Spleen (tissue), 7 donors: ENCODE measurements around the gene CLRN3.

ENCODE experiments used
- CTCF ChIP-seq, 11 experiments: fragments of 200-600 bp in 7 of 11; fragments of 450-650 bp in 4 of 11; sonication (generic) in 4 of 11; IDR thresholded peaks in 8 of 11; conservative IDR thresholded peaks in 3 of 11; 1 replicate in 7 of 11; 2 replicates in 4 of 11; pipeline versions ENCODE4 v1.4.0 to v1.8.0; 2016 to 2021; ENCODE audit warnings: antibody characterized with exemption in 11 of 11, inconsistent platforms in 4 of 11, mild to moderate bottlenecking in 1 of 11
- POLR2A ChIP-seq, 3 donors: fragments of 450-650 bp; IDR thresholded peaks; one replicate each; pipeline ENCODE4 v1.5.1; 2017; ENCODE audit warnings: antibody characterized with exemption in 3 of 3, mild to moderate bottlenecking in 1 of 3
- POLR2AphosphoS5 ChIP-seq, 3 donors: sonication (generic); formaldehyde crosslinking; IDR thresholded peaks; one replicate each; pipeline ENCODE4 v1.5.1; 2017; ENCODE audit warnings: antibody characterized with exemption in 3 of 3
- donor health status: DM: no; HTN: no; CAD: no; lungs with moderate emphysema.
- donor health status: DM: no; HTN: no; CAD: no.
- donor health status: DM: no; HTN: no; CAD: no.

DNA sequence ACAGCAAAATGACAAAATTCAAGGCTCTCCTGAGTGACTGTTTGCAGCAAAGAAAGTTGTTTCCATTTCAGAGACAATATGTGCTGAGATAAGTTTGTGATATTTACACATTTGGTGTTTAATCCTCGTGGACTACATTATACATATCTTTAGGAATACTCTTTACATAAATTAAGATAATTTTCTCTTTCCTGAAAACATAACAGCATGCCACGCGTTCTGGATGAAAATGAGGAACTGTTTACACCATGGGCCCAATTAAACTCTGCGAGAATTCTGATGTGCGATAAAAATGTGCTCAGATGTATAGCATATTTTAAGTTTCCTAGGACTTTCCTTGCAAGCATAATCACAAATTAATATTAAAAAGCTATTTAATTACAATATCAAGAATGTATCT is 40.5 kb upstream of the CLRN3 start:
- TF ChIP-seq CTCF (IDR thresholded peaks at IDR 0.05 in 8 of 11, conservative IDR thresholded peaks at IDR 0.05 in 3 of 11) (no peak), POLR2A (IDR thresholded peaks at IDR 0.05) (no peak), POLR2AphosphoS5 (IDR thresholded peaks at IDR 0.05) (no peak)
